MCF 10A (cell line): ENCODE measurements around the gene SLC36A4. TPM values are rescaled to one million over a fixed set of nuclear protein-coding genes. Genes with fewer than 3 reads are reported as not detected.

Experiments used
- BruUV-seq: library from RNA; stranded (reverse); fragments of 400-500 nt; replicated peaks from 2 replicates; lab custom pipeline; 2021; lab: Mats Ljungman, UMichigan
- CTCF ChIA-PET: fragments of 300-600 bp; sonication (Branson Sonifier 250); formaldehyde crosslinking; extraction: SDS; loops from one replicate; lab custom pipeline; 2021; ENCODE audit warnings: antibody characterized with exemption, inconsistent platforms; lab: Yijun Ruan, JAX
- POLR2A ChIA-PET: fragments of 300-600, 350-650 bp; sonication (Branson Sonifier 250); formaldehyde crosslinking; extraction: SDS; loops from one replicate; lab custom pipeline; 2020; ENCODE audit warnings: antibody characterized with exemption, inconsistent platforms; lab: Yijun Ruan, JAX
- DNase-seq: peaks from one replicate; pipeline ENCODE4 v3.0.0-alpha.2; 2018; ENCODE audit not compliant: unreplicated experiment
- H3K27ac Mint-ChIP-seq: one replicate; pipeline ENCODE4 v1.8.0; 2022; ENCODE audit warnings: mild to moderate bottlenecking, low read depth, mixed read lengths; ENCODE audit not compliant: unreplicated experiment
- H3K27me3 Mint-ChIP-seq: one replicate; pipeline ENCODE4 v1.8.0; 2022; ENCODE audit warnings: mixed read lengths; ENCODE audit not compliant: insufficient read depth, unreplicated experiment
- H3K36me3 Mint-ChIP-seq: one replicate; pipeline ENCODE4 v1.8.0; 2022; ENCODE audit warnings: mild to moderate bottlenecking, moderate library complexity, mixed read lengths; ENCODE audit not compliant: insufficient read depth, unreplicated experiment
- H3K4me1 Mint-ChIP-seq: one replicate; pipeline ENCODE4 v1.8.0; 2022; ENCODE audit warnings: mixed read lengths; ENCODE audit not compliant: insufficient read depth, unreplicated experiment
- H3K4me3 Mint-ChIP-seq: one replicate; pipeline ENCODE4 v1.8.0; 2022; ENCODE audit warnings: mild to moderate bottlenecking, moderate library complexity, mixed read lengths; ENCODE audit not compliant: unreplicated experiment
- H3K9me3 Mint-ChIP-seq: one replicate; pipeline ENCODE4 v1.8.0; 2022; ENCODE audit warnings: mixed read lengths; ENCODE audit not compliant: unreplicated experiment
- intact Hi-C: fragments of 100-400 bp; cut with micrococcal nuclease; formaldehyde crosslinking; loops from 2 replicates; pipeline ENCODE4 v1.14.1; 2022
- total RNA-seq: library from RNA; stranded (reverse); gene quantifications from 2 replicates; pipeline ENCODE4 v1.2.3, GENCODE V29; 2022
- TF ChIP-seq, protein P1 (sequence below): fragments of 200-600 bp; IDR thresholded peaks from one replicate; pipeline ENCODE4 v1.8.0; 2022; ENCODE audit warnings: antibody characterized with exemption, mild to moderate bottlenecking; ENCODE audit not compliant: unreplicated experiment

Gene SLC36A4
- total RNA-seq, 1 experiment from 2014 or later = 30.1 TPM

DNA sequence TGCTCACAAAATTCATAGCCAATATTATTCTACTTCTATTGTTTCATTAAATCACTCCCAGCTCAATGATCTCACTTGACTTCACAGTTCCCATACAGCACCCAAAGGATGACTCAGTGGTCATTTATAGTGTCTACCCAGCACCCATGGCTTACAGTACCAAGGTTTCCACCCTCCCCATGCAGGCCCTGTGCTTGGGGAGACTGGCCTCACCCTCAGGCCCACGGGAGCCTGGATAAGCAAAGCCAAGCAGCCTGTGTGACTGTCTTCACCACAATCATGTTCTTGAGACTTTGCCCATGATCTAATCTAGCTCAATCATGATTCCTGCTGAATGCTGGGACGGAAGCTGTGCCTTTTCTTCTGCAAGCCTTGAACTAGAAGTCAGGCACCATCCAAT lies 97.6 kb downstream of the SLC36A4 start:
- no TSS peak for BruUV-seq
- Mint-ChIP-seq H3K27me3 (no peaks in the 10 kb centered on the region), H3K27ac (peak overlapping the region; percentile 40), H3K9me3 (peaks cover 18% of the 10 kb centered on the region), H3K36me3 (no peaks in the 10 kb centered on the region), H3K4me1 (peaks cover 18% of the 10 kb centered on the region), H3K4me3 (no peak overlapping the region)
- no peak for DNase-seq
- TF ChIP-seq, protein P1, sequence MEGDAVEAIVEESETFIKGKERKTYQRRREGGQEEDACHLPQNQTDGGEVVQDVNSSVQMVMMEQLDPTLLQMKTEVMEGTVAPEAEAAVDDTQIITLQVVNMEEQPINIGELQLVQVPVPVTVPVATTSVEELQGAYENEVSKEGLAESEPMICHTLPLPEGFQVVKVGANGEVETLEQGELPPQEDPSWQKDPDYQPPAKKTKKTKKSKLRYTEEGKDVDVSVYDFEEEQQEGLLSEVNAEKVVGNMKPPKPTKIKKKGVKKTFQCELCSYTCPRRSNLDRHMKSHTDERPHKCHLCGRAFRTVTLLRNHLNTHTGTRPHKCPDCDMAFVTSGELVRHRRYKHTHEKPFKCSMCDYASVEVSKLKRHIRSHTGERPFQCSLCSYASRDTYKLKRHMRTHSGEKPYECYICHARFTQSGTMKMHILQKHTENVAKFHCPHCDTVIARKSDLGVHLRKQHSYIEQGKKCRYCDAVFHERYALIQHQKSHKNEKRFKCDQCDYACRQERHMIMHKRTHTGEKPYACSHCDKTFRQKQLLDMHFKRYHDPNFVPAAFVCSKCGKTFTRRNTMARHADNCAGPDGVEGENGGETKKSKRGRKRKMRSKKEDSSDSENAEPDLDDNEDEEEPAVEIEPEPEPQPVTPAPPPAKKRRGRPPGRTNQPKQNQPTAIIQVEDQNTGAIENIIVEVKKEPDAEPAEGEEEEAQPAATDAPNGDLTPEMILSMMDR = no peak
- ChIA-PET POLR2A (no interaction called here), CTCF (interaction anchor here (0.6 to 2.3 kb wide), 3 partner anchors 11 to 111 kb away, joined by 4 to 11 read pairs (median 5); no protein-coding TSS in a partner anchor)
- intact Hi-C loops = no loop called here

DNA sequence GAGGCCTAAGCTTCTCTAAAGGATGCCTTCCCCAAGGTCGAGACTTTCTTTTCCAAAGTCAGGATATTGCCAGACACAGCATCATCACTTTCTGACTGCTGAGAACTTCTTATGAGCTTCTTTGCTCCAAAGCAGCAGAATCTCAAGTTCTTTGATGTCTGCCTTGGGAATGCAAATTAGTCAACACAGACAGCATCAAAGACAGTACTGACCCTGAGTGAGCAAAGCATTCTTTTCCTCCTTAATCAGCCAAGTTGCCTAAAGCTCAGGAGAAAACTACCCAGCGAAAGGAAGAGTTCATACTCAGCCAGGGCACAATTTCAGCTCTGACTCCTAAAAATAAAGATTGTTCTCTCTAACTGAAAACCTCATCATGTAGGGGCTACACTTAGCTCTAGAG lies 98.0 kb downstream of the SLC36A4 start:
- Mint-ChIP-seq H3K9me3 (peaks cover 22% of the 10 kb centered on the region), H3K36me3 (no peaks in the 10 kb centered on the region), H3K4me3 (no peak overlapping the region), H3K27ac (peak overlapping the region; percentile 40), H3K27me3 (no peaks in the 10 kb centered on the region), H3K4me1 (peaks cover 18% of the 10 kb centered on the region)
- intact Hi-C loops = no loop called here
- ChIA-PET CTCF (interaction anchor here (0.6 to 2.3 kb wide), 3 partner anchors 11 to 111 kb away, joined by 4 to 11 read pairs (median 5); no protein-coding TSS in a partner anchor), POLR2A (no interaction called here)
- no TSS peak for BruUV-seq
- TF ChIP-seq, protein P1 = no peak
- DNase-seq = no peak

Other genes starting within 250 kb of the SLC36A4 start
- gene MTNR1B, start 228.3 kb downstream of the SLC36A4 start, total RNA-seq = not detected in 2 replicates
- not detected in 2 replicates for gene DEUP1, start 132.8 kb upstream of the SLC36A4 start, total RNA-seq